ENCODE results near the gene CD101.

GRCh38 chr1:116999596-116999995, 2.0 kb upstream of the CD101 start:
- TF ChIP-seq CTCF (IDR thresholded peaks at IDR 0.05) (no peak), POLR2A (IDR thresholded peaks at IDR 0.05) (no peak), POLR2AphosphoS5 (IDR thresholded peaks at IDR 0.05) (no peak), EP300 (IDR thresholded peaks at IDR 0.05) (no peak)
